HEK293 (cell line): ENCODE results near the gene CAB39L.

Experiments
- AEBP2 ChIP-seq: fragments of 450-650 bp; formaldehyde crosslinking; IDR thresholded peaks from 2 replicates; pipeline ENCODE4 v1.5.1; 2016; ENCODE audit warnings: missing biosample characterization, missing genetic modification characterization, borderline replicate concordance
- FEZF1 ChIP-seq: fragments of 450-650 bp; formaldehyde crosslinking; IDR thresholded peaks from 2 replicates; pipeline ENCODE4 v1.5.1; 2016; ENCODE audit warnings: missing biosample characterization, missing genetic modification characterization
- GLI4 ChIP-seq: fragments of 450-650 bp; formaldehyde crosslinking; IDR thresholded peaks from 2 replicates; pipeline ENCODE4 v1.5.1; 2016; ENCODE audit warnings: missing biosample characterization, missing genetic modification characterization
- PATZ1 ChIP-seq: fragments of 450-650 bp; formaldehyde crosslinking; IDR thresholded peaks from 2 replicates; pipeline ENCODE4 v1.5.1; 2016; ENCODE audit warnings: missing biosample characterization, missing genetic modification characterization
- YY2 ChIP-seq: fragments of 450-650 bp; formaldehyde crosslinking; IDR thresholded peaks from 2 replicates; pipeline ENCODE4 v1.5.1; 2016; ENCODE audit warnings: missing biosample characterization, missing genetic modification characterization
- ZBTB1 ChIP-seq: fragments of 450-650 bp; formaldehyde crosslinking; IDR thresholded peaks from 2 replicates; pipeline ENCODE4 v1.5.1; 2016; ENCODE audit warnings: missing biosample characterization, missing genetic modification characterization
- ZBTB48 ChIP-seq: fragments of 450-650 bp; formaldehyde crosslinking; IDR thresholded peaks from 2 replicates; pipeline ENCODE4 v1.5.1; 2016; ENCODE audit warnings: missing biosample characterization, missing genetic modification characterization
- ZEB2 ChIP-seq: fragments of 450-650 bp; formaldehyde crosslinking; IDR thresholded peaks from 2 replicates; pipeline ENCODE4 v1.5.1; 2016; ENCODE audit warnings: missing biosample characterization, missing genetic modification characterization
- ZFHX2 ChIP-seq: fragments of 450-650 bp; formaldehyde crosslinking; conservative IDR thresholded peaks from 2 replicates; pipeline ENCODE4 v1.5.1; 2016; ENCODE audit warnings: missing biosample characterization, missing genetic modification characterization
- ZNF16 ChIP-seq: fragments of 450-650 bp; formaldehyde crosslinking; IDR thresholded peaks from 2 replicates; pipeline ENCODE4 v1.5.1; 2016; ENCODE audit warnings: low read depth, missing biosample characterization, missing genetic modification characterization
- ZNF266 ChIP-seq: fragments of 450-650 bp; formaldehyde crosslinking; IDR thresholded peaks from 2 replicates; pipeline ENCODE4 v1.5.1; 2016; ENCODE audit warnings: missing biosample characterization, missing genetic modification characterization, low read depth
- ZNF391 ChIP-seq: fragments of 450-650 bp; formaldehyde crosslinking; IDR thresholded peaks from 2 replicates; pipeline ENCODE4 v1.5.1; 2016; ENCODE audit warnings: low read depth, missing biosample characterization, missing genetic modification characterization, borderline replicate concordance
- ZNF404 ChIP-seq: fragments of 450-650 bp; formaldehyde crosslinking; IDR thresholded peaks from 2 replicates; pipeline ENCODE4 v1.5.1; 2017; ENCODE audit warnings: missing biosample characterization, missing genetic modification characterization
- ZNF423 ChIP-seq: fragments of 450-650 bp; formaldehyde crosslinking; IDR thresholded peaks from 2 replicates; pipeline ENCODE4 v1.5.1; 2016; ENCODE audit warnings: missing biosample characterization, missing genetic modification characterization
- ZNF48 ChIP-seq: fragments of 450-650 bp; formaldehyde crosslinking; IDR thresholded peaks from 2 replicates; pipeline ENCODE4 v1.5.1; 2016; ENCODE audit warnings: missing biosample characterization, missing genetic modification characterization
- ZNF558 ChIP-seq: fragments of 450-650 bp; formaldehyde crosslinking; IDR thresholded peaks from 2 replicates; pipeline ENCODE4 v1.5.1; 2016; ENCODE audit warnings: missing biosample characterization, missing genetic modification characterization
- ZNF768 ChIP-seq: fragments of 450-650 bp; formaldehyde crosslinking; IDR thresholded peaks from 2 replicates; pipeline ENCODE4 v1.5.1; 2018; ENCODE audit warnings: missing biosample characterization, mild to moderate bottlenecking, missing genetic modification characterization
- ZSCAN16 ChIP-seq: fragments of 450-650 bp; formaldehyde crosslinking; IDR thresholded peaks from 2 replicates; pipeline ENCODE4 v1.5.1; 2016; ENCODE audit warnings: missing biosample characterization, missing genetic modification characterization
- ZSCAN18 ChIP-seq: fragments of 450-650 bp; formaldehyde crosslinking; IDR thresholded peaks from 2 replicates; pipeline ENCODE4 v1.5.1; 2016; ENCODE audit warnings: missing biosample characterization, missing genetic modification characterization
- TF ChIP-seq, protein P1 (sequence below): fragments of 450-650 bp; formaldehyde crosslinking; IDR thresholded peaks from 2 replicates; pipeline ENCODE4 v1.5.1; 2017; ENCODE audit warnings: missing biosample characterization, missing genetic modification characterization
- TF ChIP-seq, protein P2 (sequence below): fragments of 450-650 bp; formaldehyde crosslinking; IDR thresholded peaks from 2 replicates; pipeline ENCODE4; 2016; ENCODE audit warnings: missing biosample characterization, missing genetic modification characterization
- TF ChIP-seq, protein P3 (sequence below): fragments of 450-650 bp; formaldehyde crosslinking; conservative IDR thresholded peaks from 2 replicates; pipeline ENCODE4 v1.5.1; 2016; ENCODE audit warnings: low read depth, missing biosample characterization, missing genetic modification characterization
- TF ChIP-seq, protein P4 (sequence below): fragments of 450-650 bp; formaldehyde crosslinking; IDR thresholded peaks from 2 replicates; pipeline ENCODE4 v1.5.1; 2016; ENCODE audit warnings: missing biosample characterization, missing genetic modification characterization

The CAB39L gene

DNA sequence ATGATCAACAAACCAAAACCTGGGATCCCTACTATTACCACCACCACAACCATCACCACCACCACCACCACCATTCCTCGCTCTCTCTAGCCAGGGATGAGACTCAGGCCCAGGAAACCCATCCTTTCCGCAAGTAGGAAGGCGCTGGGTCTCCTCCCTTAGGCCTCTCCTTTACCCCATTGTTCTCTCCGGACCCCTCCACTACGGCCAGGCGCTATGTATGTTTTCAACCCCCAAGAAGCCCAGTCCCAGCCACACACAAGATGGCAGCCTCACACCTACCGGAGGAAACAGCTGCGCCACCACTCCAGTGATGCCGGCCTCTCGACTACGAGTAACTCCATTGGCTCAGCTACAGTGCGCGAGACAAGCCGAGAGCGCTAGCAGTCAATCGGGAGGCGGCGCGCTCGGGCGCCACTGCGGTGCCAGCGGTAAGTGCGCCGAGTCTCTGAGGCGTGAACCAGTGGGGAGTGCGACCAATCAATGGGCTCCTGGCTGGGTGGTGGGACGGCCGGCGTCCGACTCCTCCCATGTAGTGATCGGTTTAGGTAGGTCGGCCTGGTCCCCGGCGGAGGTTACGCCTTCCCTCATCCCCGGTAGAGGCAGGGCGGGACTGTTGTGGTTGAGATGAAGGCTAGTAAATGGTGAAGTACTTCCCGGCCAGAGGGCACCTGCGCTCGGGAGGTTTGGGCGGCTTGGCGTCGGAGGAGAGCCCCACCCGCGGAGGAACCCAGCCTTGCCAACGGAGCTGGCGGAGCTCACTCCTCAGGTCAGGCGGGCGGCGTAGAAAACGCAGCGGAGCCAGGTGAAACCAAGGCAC is at the start of gene CAB39L, which contains the start of gene SETDB2 (continued):
- TF ChIP-seq, protein P1, sequence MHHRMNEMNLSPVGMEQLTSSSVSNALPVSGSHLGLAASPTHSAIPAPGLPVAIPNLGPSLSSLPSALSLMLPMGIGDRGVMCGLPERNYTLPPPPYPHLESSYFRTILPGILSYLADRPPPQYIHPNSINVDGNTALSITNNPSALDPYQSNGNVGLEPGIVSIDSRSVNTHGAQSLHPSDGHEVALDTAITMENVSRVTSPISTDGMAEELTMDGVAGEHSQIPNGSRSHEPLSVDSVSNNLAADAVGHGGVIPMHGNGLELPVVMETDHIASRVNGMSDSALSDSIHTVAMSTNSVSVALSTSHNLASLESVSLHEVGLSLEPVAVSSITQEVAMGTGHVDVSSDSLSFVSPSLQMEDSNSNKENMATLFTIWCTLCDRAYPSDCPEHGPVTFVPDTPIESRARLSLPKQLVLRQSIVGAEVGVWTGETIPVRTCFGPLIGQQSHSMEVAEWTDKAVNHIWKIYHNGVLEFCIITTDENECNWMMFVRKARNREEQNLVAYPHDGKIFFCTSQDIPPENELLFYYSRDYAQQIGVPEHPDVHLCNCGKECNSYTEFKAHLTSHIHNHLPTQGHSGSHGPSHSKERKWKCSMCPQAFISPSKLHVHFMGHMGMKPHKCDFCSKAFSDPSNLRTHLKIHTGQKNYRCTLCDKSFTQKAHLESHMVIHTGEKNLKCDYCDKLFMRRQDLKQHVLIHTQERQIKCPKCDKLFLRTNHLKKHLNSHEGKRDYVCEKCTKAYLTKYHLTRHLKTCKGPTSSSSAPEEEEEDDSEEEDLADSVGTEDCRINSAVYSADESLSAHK (tag by site-specific recombination): 0 out of 2 replicates have a peak, but pooled peaks have one; percentile 60
- TF ChIP-seq ZNF558 (peak; percentile 13; the same call in 1 of the 2 replicates), ZSCAN18 (tag by site-specific recombination) (no peak), GLI4 (0 out of 2 replicates have a peak, but pooled peaks have one; percentile 66), ZNF423 (tag by site-specific recombination) (0 out of 2 replicates have a peak, but pooled peaks have one; percentile 42), ZSCAN16 (tag by site-specific recombination) (no peak), FEZF1 (tag by site-specific recombination) (no peak), ZEB2 (peak; percentile 80), PATZ1 (tag by site-specific recombination) (peak; percentile 87), AEBP2 (tag by site-specific recombination) (no peak), ZFHX2 (tag by site-specific recombination) (peak; percentile 33), ZNF266 (no peak), ZBTB48 (tag by site-specific recombination) (peak; percentile 42), ZNF48 (tag by site-specific recombination) (no peak), ZNF768 (tag by site-specific recombination) (no peak), ZNF391 (peak; percentile 91), ZBTB1 (tag by site-specific recombination) (no peak), ZNF404 (tag by site-specific recombination) (no peak), YY2 (tag by site-specific recombination) (peak; percentile 96), ZNF16 (tag by site-specific recombination) (no peak)
- TF ChIP-seq, protein P2, sequence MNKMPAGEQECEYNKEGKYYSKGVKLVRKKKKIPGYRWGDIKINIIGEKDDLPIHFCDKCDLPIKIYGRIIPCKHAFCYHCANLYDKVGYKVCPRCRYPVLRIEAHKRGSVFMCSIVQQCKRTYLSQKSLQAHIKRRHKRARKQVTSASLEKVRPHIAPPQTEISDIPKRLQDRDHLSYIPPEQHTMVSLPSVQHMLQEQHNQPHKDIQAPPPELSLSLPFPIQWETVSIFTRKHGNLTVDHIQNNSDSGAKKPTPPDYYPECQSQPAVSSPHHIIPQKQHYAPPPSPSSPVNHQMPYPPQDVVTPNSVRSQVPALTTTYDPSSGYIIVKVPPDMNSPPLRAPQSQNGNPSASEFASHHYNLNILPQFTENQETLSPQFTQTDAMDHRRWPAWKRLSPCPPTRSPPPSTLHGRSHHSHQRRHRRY (tag by site-specific recombination): no peak
- TF ChIP-seq, protein P3, sequence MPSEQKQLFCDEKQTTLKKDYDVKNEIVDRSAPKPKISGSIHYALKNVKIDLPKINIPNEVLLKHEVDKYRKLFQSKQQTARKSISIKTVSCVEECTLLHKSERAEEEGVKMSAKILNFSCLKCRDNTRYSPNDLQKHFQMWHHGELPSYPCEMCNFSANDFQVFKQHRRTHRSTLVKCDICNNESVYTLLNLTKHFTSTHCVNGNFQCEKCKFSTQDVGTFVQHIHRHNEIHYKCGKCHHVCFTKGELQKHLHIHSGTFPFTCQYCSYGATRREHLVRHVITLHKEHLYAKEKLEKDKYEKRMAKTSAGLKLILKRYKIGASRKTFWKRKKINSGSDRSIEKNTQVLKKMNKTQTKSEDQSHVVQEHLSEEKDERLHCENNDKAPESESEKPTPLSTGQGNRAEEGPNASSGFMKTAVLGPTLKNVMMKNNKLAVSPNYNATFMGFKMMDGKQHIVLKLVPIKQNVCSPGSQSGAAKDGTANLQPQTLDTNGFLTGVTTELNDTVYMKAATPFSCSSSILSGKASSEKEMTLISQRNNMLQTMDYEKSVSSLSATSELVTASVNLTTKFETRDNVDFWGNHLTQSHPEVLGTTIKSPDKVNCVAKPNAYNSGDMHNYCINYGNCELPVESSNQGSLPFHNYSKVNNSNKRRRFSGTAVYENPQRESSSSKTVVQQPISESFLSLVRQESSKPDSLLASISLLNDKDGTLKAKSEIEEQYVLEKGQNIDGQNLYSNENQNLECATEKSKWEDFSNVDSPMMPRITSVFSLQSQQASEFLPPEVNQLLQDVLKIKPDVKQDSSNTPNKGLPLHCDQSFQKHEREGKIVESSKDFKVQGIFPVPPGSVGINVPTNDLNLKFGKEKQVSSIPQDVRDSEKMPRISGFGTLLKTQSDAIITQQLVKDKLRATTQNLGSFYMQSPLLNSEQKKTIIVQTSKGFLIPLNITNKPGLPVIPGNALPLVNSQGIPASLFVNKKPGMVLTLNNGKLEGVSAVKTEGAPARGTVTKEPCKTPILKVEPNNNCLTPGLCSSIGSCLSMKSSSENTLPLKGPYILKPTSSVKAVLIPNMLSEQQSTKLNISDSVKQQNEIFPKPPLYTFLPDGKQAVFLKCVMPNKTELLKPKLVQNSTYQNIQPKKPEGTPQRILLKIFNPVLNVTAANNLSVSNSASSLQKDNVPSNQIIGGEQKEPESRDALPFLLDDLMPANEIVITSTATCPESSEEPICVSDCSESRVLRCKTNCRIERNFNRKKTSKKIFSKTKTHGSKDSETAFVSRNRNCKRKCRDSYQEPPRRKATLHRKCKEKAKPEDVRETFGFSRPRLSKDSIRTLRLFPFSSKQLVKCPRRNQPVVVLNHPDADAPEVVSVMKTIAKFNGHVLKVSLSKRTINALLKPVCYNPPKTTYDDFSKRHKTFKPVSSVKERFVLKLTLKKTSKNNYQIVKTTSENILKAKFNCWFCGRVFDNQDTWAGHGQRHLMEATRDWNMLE (tag by site-specific recombination): peak; percentile 52
- TF ChIP-seq, protein P4, sequence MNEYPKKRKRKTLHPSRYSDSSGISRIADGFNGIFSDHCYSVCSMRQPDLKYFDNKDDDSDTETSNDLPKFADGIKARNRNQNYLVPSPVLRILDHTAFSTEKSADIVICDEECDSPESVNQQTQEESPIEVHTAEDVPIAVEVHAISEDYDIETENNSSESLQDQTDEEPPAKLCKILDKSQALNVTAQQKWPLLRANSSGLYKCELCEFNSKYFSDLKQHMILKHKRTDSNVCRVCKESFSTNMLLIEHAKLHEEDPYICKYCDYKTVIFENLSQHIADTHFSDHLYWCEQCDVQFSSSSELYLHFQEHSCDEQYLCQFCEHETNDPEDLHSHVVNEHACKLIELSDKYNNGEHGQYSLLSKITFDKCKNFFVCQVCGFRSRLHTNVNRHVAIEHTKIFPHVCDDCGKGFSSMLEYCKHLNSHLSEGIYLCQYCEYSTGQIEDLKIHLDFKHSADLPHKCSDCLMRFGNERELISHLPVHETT (tag by site-specific recombination): peak; percentile 82
